Stomach (tissue), 9 donors: Measurements from ENCODE around the gene DMKN. TPM values are rescaled to one million over a fixed set of nuclear protein-coding genes. Genes with fewer than 3 reads are reported as not detected.

Experiments used
- DNase-seq, 2 donors: peaks; one replicate each; pipeline versions ENCODE4 v3.0.0 to v3.0.0-alpha.2; 2013 to 2019
- H3K27ac ChIP-seq, 5 donors: fragments of 200-600 bp in 4 of 5; sonication (generic) in 4 of 5; one replicate each; pipeline ENCODE4 v1.5.1; 2013 to 2019; ENCODE audit warnings: mild to moderate bottlenecking in 1 of 5, moderate library complexity in 1 of 5
- H3K27me3 ChIP-seq, 3 donors: fragments of 200-600 bp; sonication (generic); one replicate each; pipeline ENCODE4 v1.5.1; 2017 to 2019; ENCODE audit warnings: mixed run types in 1 of 3
- H3K36me3 ChIP-seq, 4 donors: fragments of 200-600 bp; sonication (generic); 1 replicate in 3 of 4; 2 replicates in 1 of 4; pipeline ENCODE4 v1.5.1; 2016 to 2019
- H3K4me1 ChIP-seq, 4 donors: fragments of 200-600 bp; sonication (generic); one replicate each; pipeline ENCODE4 v1.5.1; 2016 to 2019
- H3K4me3 ChIP-seq, 4 donors: fragments of 200-600 bp; sonication (generic) in 3 of 4; one replicate each; pipeline ENCODE4 v1.5.1; 2016 to 2019; ENCODE audit warnings: mild to moderate bottlenecking in 1 of 4
- H3K9me3 ChIP-seq, 4 donors: fragments of 200-600 bp; sonication (generic); one replicate each; pipeline ENCODE4 v1.5.1; 2016 to 2019
- EP300 ChIP-seq: sonication (generic); formaldehyde crosslinking; IDR thresholded peaks from one replicate; pipeline ENCODE4 v1.6.1; 2017; ENCODE audit warnings: antibody characterized with exemption
- POLR2A ChIP-seq, 4 donors: fragments of 450-650 bp; IDR thresholded peaks; one replicate each; pipeline ENCODE4 v1.6.1; 2016; ENCODE audit warnings: antibody characterized with exemption in 4 of 4, control low read depth in 2 of 4, mild to moderate bottlenecking in 1 of 4, moderate library complexity in 1 of 4
- POLR2AphosphoS5 ChIP-seq, 3 donors: sonication (generic); formaldehyde crosslinking; IDR thresholded peaks; one replicate each; pipeline ENCODE4 v1.6.1; 2016; ENCODE audit warnings: antibody characterized with exemption in 3 of 3
- WGBS, 5 donors: extraction: QIAGEN DNeasy Blood & Tissue Kit in 3 of 5; methylation state at CpG; one replicate each; pipeline versions ENCODE4 v1.1.5 to v1.1.7; 2013 to 2018; 5-methylcytosine and 5-hydroxymethylcytosine counted together
- intact Hi-C: fragments of 100-400 bp; cut with DNase I; formaldehyde crosslinking; loops from one replicate; pipeline ENCODE4 v1.15.1; 2023; ENCODE audit warnings: low total_unique reads
- polyA plus RNA-seq, 3 donors: library from polyadenylated mRNA; stranded (reverse); fragments of 200-250 nt; gene quantifications; one replicate each; pipeline ENCODE4 v1.2.3, GENCODE V29; 2013
- total RNA-seq, 5 donors: library from RNA; depleted of rRNA; stranded (reverse); fragments of >200 nt; gene quantifications; one replicate each; pipeline versions ENCODE4 v1.1.0 to v1.2.3, GENCODE V29; 2014 to 2016
- TF ChIP-seq, protein P1 (sequence below), 7 experiments: fragments of 450-650 bp in 4 of 7; fragments of 200-600 bp in 3 of 7; sonication (generic) in 3 of 7; IDR thresholded peaks; one replicate each; pipeline ENCODE4 v1.5.1; 2016 to 2019; ENCODE audit warnings: antibody characterized with exemption in 7 of 7, control low read depth in 2 of 7, mild to moderate bottlenecking in 1 of 7
- donor health status: healthy with polysubstance abuse.
- donor health status: Bipolar disorder and iron deficiency.
- donor health status: healthy.

Gene DMKN
- total and polyA plus RNA-seq, 8 donors = 4.9 to 139 (median 36.9) TPM; not detected in 1

DNA sequence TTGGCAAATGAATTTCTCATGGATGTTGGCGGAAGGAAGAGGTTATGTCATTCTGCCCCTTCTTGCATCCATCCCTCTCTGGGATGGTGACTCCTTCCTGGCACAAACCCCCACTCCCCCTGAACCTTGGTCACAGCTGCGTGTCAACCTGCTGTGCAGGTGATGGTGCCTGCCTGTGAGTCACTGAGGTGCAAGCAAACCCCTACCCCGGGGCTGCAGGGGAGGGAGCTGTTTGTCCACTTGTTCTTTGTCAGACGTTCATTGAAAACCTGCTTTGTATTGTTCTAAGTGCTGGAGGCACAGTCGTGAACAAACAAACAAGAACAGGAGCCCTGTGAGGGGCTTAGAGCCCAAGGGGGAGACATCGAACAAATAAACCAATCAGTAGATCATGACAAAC is 17.8 kb upstream of the DMKN start:
- H3K27me3 ChIP-seq = peaks cover 0 to 99% (median 46%) of the 10 kb centered on the region in 3 donors
- no peak for DNase-seq
- 29 to 41% (median 33%) methylated on average over 6 of the region's 6 CpGs for WGBS, 5 donors
- no peaks in the 10 kb centered on the region for H3K36me3 ChIP-seq
- H3K4me3 ChIP-seq = no peak overlapping the region
- no peak overlapping the region for H3K27ac ChIP-seq
- TF ChIP-seq, protein P1, sequence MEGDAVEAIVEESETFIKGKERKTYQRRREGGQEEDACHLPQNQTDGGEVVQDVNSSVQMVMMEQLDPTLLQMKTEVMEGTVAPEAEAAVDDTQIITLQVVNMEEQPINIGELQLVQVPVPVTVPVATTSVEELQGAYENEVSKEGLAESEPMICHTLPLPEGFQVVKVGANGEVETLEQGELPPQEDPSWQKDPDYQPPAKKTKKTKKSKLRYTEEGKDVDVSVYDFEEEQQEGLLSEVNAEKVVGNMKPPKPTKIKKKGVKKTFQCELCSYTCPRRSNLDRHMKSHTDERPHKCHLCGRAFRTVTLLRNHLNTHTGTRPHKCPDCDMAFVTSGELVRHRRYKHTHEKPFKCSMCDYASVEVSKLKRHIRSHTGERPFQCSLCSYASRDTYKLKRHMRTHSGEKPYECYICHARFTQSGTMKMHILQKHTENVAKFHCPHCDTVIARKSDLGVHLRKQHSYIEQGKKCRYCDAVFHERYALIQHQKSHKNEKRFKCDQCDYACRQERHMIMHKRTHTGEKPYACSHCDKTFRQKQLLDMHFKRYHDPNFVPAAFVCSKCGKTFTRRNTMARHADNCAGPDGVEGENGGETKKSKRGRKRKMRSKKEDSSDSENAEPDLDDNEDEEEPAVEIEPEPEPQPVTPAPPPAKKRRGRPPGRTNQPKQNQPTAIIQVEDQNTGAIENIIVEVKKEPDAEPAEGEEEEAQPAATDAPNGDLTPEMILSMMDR (IDR thresholded peaks at IDR 0.05) = no peak
- no peak for TF ChIP-seq POLR2AphosphoS5 (IDR thresholded peaks at IDR 0.05)
- TF ChIP-seq POLR2A (IDR thresholded peaks at IDR 0.05) = no peak
- no peak for TF ChIP-seq EP300
- H3K9me3 ChIP-seq = no peaks in the 10 kb centered on the region
- peaks cover 0 to 15% (median 12%) of the 10 kb centered on the region in 4 donors for H3K4me1 ChIP-seq
- intact Hi-C loops = no loop called here

DNA sequence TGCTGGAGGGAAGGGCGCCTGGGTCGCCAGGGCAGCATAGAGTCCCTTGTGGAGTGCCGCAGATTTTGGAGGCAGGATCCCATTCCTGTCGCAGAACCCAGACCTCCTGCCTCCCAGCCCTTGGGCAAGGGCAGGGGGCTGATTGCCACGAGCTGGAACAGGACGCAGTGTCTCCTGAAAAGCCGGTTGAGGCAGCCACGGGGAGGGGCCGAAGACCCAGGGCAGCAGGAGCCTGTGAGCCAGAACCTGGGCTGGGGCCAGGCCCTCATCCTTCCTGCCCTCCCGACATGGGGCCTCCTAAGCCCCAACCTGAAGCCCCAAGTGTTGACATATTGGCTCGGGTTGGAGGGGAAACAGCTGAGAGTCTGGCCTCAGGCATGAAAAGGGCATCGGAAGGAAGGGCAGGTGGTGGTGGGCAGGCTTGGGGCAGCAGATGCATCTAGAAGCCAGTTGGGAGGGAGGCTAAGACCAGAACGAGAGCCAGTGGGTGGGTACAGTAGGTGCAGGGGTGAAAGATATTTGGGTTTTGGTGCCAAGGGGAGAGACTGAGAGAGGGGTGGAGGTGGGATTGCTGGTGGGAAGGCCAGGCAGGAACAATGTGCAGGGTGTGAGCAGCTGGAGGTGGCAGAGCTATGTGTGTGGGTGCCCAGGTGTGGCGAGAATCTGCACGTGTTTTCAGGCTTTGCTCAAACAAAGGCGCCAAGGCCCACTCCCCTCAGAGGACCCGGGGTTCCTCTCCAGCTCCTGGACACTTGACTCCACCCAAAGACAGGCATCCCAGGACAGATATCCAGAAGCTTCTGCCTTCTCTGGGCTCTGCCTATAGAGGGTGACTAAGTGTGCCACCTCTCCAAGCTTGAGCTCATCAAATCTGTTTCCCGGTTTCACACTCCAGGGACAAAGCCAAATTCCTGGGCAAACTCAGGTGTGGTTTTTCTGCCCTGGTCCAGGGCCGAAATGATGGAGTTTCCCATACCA is 16.1 kb upstream of the DMKN start:
- 48 to 59% (median 50%) methylated on average over 15 to 19 of the region's 19 CpGs for WGBS, 5 donors
- Histone ChIP-seq H3K27ac (no peak overlapping the region), H3K36me3 (no peaks in the 10 kb centered on the region), H3K27me3 (peaks cover 0 to 100% (median 45%) of the 10 kb centered on the region in 3 donors), H3K9me3 (no peaks in the 10 kb centered on the region), H3K4me1 (peaks cover 0 to 15% (median 12%) of the 10 kb centered on the region in 4 donors), H3K4me3 (no peak overlapping the region)
- TF ChIP-seq POLR2AphosphoS5 (IDR thresholded peaks at IDR 0.05) (no peak), EP300 (no peak), POLR2A (IDR thresholded peaks at IDR 0.05) (no peak)
- TF ChIP-seq, protein P1 (IDR thresholded peaks at IDR 0.05) = no peak
- DNase-seq = no peak
- intact Hi-C loops = no loop called here

DNA sequence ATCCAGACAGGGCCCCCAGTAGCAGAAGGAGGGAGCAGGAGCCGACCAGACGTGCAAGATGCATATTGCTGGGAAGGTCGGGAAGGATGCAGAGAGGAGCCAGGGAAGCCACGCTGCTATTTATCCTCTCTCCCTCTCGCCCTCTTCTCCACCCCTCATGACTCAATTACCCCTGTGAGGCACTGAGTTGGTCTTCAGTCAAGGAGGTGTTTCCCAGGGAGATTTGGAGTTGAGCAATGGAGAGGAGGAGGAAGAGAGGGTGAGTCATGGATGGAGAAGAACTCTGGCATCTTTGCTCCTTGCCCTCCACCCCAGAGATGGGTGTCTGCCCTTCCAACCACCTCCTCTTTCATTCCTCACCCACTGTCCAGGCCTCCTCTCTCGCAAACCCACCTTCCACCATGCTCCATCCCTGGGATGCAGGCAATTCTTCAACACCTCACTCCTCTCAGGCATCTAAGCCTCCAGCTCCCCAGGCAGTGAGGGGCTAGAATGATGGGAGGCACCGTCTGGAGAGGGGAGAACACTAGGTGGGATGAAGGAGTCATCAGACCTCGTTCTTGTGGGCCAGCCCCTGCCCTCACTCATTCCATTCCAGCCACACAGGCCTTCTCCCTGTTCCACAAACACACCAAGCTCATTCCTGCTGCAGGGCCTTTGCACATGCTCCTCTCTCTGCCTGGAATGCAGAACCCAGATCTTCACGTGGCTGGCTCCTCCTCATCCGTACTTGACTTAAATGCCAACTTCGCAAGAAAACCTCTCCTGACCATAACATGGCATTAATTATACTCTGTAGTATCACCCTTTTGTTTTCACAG is 15.0 kb upstream of the DMKN start, which contains the start of gene SBSN:
Gene SBSN, minus strand, starts transcription at position 94 of the 821 bp plus-strand sequence. Its CDS starts 30 bp downstream, at position 64.
- Histone ChIP-seq H3K27ac (no peak within 1 kb of the TSS), H3K36me3 (no peaks in the 10 kb centered on the region), H3K27me3 (peaks cover 0 to 98% (median 34%) of the 10 kb centered on the region in 3 donors), H3K4me1 (peaks cover 0 to 6% (median 2%) of the 10 kb centered on the region in 4 donors), H3K4me3 (no peak within 1 kb of the TSS), H3K9me3 (no peaks in the 10 kb centered on the region)
- TF ChIP-seq POLR2A (IDR thresholded peaks at IDR 0.05) (no peak), POLR2AphosphoS5 (IDR thresholded peaks at IDR 0.05) (no peak), EP300 (no peak)
- TF ChIP-seq, protein P1 (IDR thresholded peaks at IDR 0.05) = no peak
- DNase-seq = no peak
- WGBS, 5 donors = 75 to 80% (median 78%) methylated on average over 11 of the region's 11 CpGs
- intact Hi-C loops = no loop called here

DNA sequence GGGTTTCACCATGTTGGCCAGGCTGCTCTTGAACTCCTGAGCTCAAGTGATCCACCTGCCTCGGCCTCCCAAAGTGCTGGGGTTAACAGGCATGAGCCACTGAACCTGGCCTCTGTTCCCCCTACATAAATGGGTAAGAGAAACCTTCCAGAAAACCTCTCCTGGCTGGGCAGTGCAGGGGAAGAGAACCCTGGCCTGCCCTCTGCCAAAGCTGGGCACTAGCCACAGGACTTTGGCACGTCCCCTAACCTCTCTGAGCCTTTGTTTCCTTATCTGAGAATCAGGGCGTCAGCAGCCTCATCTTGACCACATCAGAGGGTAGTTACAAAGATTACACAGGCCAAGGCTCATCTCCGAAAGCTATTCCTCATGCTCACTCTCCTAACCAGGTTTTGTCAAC is 12.4 kb upstream of the DMKN start:
- Histone ChIP-seq H3K27ac (no peak overlapping the region), H3K9me3 (no peaks in the 10 kb centered on the region), H3K27me3 (peaks cover 0 to 73% (median 22%) of the 10 kb centered on the region in 3 donors), H3K4me1 (no peaks in the 10 kb centered on the region), H3K36me3 (no peaks in the 10 kb centered on the region), H3K4me3 (no peak overlapping the region)
- no peak for TF ChIP-seq EP300
- TF ChIP-seq, protein P1 (IDR thresholded peaks at IDR 0.05) = no peak
- TF ChIP-seq POLR2AphosphoS5 (IDR thresholded peaks at IDR 0.05) = no peak
- no peak for TF ChIP-seq POLR2A (IDR thresholded peaks at IDR 0.05)
- WGBS, 5 donors = 62 to 76% (median 64%) methylated on average over 4 of the region's 4 CpGs
- no peak for DNase-seq
- intact Hi-C loops = no loop called here
